Measurements from ENCODE around the gene GPR150. TPM values are rescaled to one million over a fixed set of nuclear protein-coding genes. Genes with fewer than 3 reads are reported as not detected.

The GPR150 gene
- total RNA-seq, 2 experiments from 2014 or later: not detected

GRCh38 chr5:95668728-95669127 lies 48.8 kb downstream of the GPR150 start:
- BruUV-seq (replicated peaks): no TSS peak
- no peak overlapping the region for H3K27ac ChIP-seq (ENCODE audit: low read depth, low read length, poor library complexity, severe bottlenecking)
- H3K4me3 ChIP-seq (ENCODE audit: low read depth, low read length, poor library complexity, severe bottlenecking): no peak overlapping the region
- POLR2A ChIA-PET: no interaction called here
- no peaks in the 10 kb centered on the region for H3K9me3 ChIP-seq (ENCODE audit: low read length)
- H3K9me2 ChIP-seq (ENCODE audit: insufficient read depth, low read length): no peaks in the 10 kb centered on the region
- no peak for DNase-seq (ENCODE audit: low spot score)
- no peak overlapping the region for H3K4me2 ChIP-seq (ENCODE audit: low read length)
- no peaks in the 10 kb centered on the region for H3K4me1 ChIP-seq (ENCODE audit: insufficient read depth, low read length, poor library complexity, severe bottlenecking)
- no peak overlapping the region for H2AFZ ChIP-seq (ENCODE audit: low read length)
- H3K79me2 ChIP-seq (ENCODE audit: insufficient read depth, low read depth, low read length): no peaks in the 10 kb centered on the region
- TF ChIP-seq CTCF (conservative IDR thresholded peaks at IDR 0.05; ENCODE audit: low read length): no peak
- TF ChIP-seq EZH2phosphoT487 (IDR thresholded peaks at IDR 0.05; ENCODE audit: borderline replicate concordance, low read depth, low read length): no peak
- no peaks in the 10 kb centered on the region for H4K20me1 ChIP-seq (ENCODE audit: insufficient read depth, low read length)
- CTCF ChIA-PET (ENCODE audit: unreplicated experiment): no interaction called here
- intact Hi-C loops (cut with micrococcal nuclease; ENCODE audit: unreplicated experiment): loop anchor here (10.0 kb wide), 1 partner anchor 666 kb away; no protein-coding TSS in a partner anchor
- no peaks in the 10 kb centered on the region for H3K36me3 ChIP-seq (ENCODE audit: insufficient read depth, low read length)

GRCh38 chr5:95669540-95669939 lies 49.7 kb downstream of the GPR150 start:
- CTCF ChIA-PET (ENCODE audit: unreplicated experiment): no interaction called here
- Histone ChIP-seq H4K20me1 (ENCODE audit: insufficient read depth, low read length) (no peaks in the 10 kb centered on the region), H3K9me2 (ENCODE audit: insufficient read depth, low read length) (no peaks in the 10 kb centered on the region), H3K79me2 (ENCODE audit: insufficient read depth, low read depth, low read length) (no peaks in the 10 kb centered on the region), H3K4me2 (ENCODE audit: low read length) (no peak overlapping the region), H3K27ac (ENCODE audit: low read depth, low read length, poor library complexity, severe bottlenecking) (no peak overlapping the region), H3K36me3 (ENCODE audit: insufficient read depth, low read length) (no peaks in the 10 kb centered on the region), H3K4me3 (ENCODE audit: low read depth, low read length, poor library complexity, severe bottlenecking) (no peak overlapping the region), H2AFZ (ENCODE audit: low read length) (no peak overlapping the region), H3K9me3 (ENCODE audit: low read length) (no peaks in the 10 kb centered on the region), H3K4me1 (ENCODE audit: insufficient read depth, low read length, poor library complexity, severe bottlenecking) (no peaks in the 10 kb centered on the region)
- no peak for DNase-seq (ENCODE audit: low spot score)
- POLR2A ChIA-PET: interaction anchor here (0.5 to 1.6 kb wide), 3 partner anchors 24 to 697 kb away, joined by 5 read pairs; no protein-coding TSS in a partner anchor
- TF ChIP-seq EZH2phosphoT487 (IDR thresholded peaks at IDR 0.05; ENCODE audit: borderline replicate concordance, low read depth, low read length) (no peak), CTCF (conservative IDR thresholded peaks at IDR 0.05; ENCODE audit: low read length) (no peak)
- intact Hi-C loops (cut with micrococcal nuclease; ENCODE audit: unreplicated experiment): loop anchor here (10.0 kb wide), 1 partner anchor 665 kb away; no protein-coding TSS in a partner anchor
- no TSS peak for BruUV-seq (replicated peaks)

- H3K4me2 ChIP-seq (ENCODE audit: low read length): no peak overlapping the region
- CTCF ChIA-PET (ENCODE audit: unreplicated experiment): no interaction called here
- no peak for TF ChIP-seq EZH2phosphoT487 (IDR thresholded peaks at IDR 0.05; ENCODE audit: borderline replicate concordance, low read depth, low read length)
- no peak for TF ChIP-seq CTCF (conservative IDR thresholded peaks at IDR 0.05; ENCODE audit: low read length)
- no peaks in the 10 kb centered on the region for H3K36me3 ChIP-seq (ENCODE audit: insufficient read depth, low read length)
- H4K20me1 ChIP-seq (ENCODE audit: insufficient read depth, low read length): no peaks in the 10 kb centered on the region
- no peak overlapping the region for H2AFZ ChIP-seq (ENCODE audit: low read length)
- no peaks in the 10 kb centered on the region for H3K79me2 ChIP-seq (ENCODE audit: insufficient read depth, low read depth, low read length)
- H3K27ac ChIP-seq (ENCODE audit: low read depth, low read length, poor library complexity, severe bottlenecking): no peak overlapping the region
- H3K9me2 ChIP-seq (ENCODE audit: insufficient read depth, low read length): no peaks in the 10 kb centered on the region
- no TSS peak for BruUV-seq (replicated peaks)
- intact Hi-C loops (cut with micrococcal nuclease; ENCODE audit: unreplicated experiment): loop anchor here (10.0 kb wide), 1 partner anchor 665 kb away; no protein-coding TSS in a partner anchor
- no peak overlapping the region for H3K4me3 ChIP-seq (ENCODE audit: low read depth, low read length, poor library complexity, severe bottlenecking)
- POLR2A ChIA-PET: interaction anchor here (0.5 to 1.6 kb wide), 5 partner anchors 8 to 698 kb away, joined by 3 to 5 read pairs (median 5); no protein-coding TSS in a partner anchor
- no peaks in the 10 kb centered on the region for H3K9me3 ChIP-seq (ENCODE audit: low read length)
- no peaks in the 10 kb centered on the region for H3K4me1 ChIP-seq (ENCODE audit: insufficient read depth, low read length, poor library complexity, severe bottlenecking)
- DNase-seq (ENCODE audit: low spot score): no peak
Measured at GRCh38 chr5:95669985-95670384, 50.1 kb downstream of the GPR150 start.

Measured in OCI-LY7 (cell line).